Stimulated activated CD4-positive, alpha-beta T cell treated with anti-CD3 and anti-CD28 coated beads, Interleukin-4, amount 100 ng/mL, for 48 hours (primary cell): ENCODE data around the gene TMEM132C.

Source experiments
- DNase-seq, 2 donors: peaks; one replicate each; pipeline ENCODE4 v3.0.0-alpha.2; 2020; ENCODE audit warnings: low read depth in 2 of 2

Gene TMEM132C

DNA sequence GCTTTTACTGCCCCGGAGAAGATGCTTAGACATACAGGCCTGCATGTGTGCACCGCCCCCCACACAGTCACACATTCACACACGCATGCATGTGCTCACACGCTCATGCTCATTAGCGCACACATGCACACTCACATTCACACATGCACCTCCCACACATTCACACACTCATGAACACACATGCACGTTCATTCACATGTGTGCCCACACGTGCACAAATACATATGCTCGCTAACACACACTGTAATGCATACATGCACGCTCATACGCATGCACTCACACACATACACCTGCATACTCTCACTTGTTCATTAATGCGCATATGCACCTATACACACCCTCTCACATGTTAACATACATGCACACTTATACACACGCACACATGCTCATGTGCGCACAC is 21.9 kb downstream of the TMEM132C start:
- DNase-seq, result no peak

- no peak for DNase-seq
These were observed 24.0 kb downstream of the TMEM132C start for GRCh38 chr12:128290938-128291337.

DNA sequence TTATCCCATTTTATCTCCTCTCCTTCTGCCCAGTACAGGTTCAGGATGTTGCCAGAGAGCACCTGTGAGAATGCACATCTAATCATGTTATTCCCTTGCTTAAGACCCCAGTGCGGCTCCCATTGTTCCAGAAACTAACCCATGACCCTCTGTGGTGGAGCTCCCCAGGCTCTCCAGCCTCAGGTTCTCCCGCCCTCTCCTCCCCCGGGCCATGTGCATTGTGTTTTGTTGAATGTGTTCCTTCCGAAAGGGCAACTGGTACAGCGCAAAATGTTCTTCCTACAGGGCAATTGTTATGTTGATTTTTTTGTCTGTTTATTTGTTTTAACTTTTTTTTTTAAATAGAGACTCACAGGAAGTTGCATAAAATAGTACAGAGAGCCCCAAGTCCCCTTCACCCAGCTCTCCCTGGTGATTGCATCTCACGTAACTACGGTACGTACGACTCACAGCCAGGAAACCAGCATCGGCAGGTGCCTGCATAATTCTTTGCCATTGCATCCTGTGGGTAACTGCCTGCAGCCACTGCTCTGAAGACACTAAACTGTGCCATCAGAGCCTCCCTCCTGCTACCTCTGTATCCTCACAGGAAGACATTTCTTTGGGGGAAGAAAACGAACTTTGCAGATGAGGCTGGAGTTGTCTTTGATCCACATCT is 31.2 kb downstream of the TMEM132C start:
- no peak for DNase-seq

DNA sequence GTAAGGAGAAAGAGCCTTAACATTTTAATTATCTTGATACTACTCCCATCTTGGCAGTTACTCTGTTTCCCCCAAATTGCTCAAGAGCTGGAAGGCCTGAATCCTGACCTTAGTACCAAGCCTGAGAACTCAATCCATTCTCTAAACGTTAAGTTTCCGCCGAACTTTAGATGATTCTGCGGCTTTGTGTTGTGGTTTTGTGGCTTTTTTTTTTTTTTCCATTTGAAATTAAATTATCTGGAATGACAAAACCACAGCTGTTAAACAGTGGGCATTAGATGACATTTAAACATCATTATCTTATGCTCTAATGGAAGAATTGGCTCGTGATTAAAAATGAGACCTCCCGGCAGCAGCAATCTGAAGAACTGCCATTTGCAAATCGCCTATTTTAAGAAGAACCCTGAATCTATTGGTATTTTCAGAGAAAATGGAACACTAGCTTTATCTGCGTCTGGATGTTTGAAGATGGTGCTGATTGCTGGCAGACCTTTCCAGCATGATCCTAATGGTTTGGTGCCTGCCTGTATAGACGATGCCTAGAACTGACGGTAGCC is 38.4 kb downstream of the TMEM132C start:
- DNase-seq, result no peak

DNA sequence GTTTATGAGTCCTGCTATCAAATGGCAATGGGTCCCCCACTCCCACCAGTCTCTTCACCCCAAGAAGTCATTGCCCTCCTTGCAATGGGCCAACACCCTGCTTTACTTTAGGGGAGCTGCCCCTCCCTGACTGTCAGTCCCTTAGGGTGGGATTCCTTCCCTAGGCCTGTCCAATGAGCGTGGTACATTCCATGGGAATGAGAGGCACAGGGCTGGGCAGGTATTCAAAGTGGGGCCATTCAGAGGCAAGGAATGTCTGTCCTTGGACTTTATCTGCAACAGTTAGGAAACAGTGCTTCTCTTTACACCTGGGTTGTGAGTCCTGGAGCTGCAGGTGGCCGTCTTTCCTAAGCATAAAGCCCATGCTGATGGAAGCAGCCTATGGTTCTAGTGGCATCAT is 40.8 kb downstream of the TMEM132C start:
- no peak for DNase-seq

DNA sequence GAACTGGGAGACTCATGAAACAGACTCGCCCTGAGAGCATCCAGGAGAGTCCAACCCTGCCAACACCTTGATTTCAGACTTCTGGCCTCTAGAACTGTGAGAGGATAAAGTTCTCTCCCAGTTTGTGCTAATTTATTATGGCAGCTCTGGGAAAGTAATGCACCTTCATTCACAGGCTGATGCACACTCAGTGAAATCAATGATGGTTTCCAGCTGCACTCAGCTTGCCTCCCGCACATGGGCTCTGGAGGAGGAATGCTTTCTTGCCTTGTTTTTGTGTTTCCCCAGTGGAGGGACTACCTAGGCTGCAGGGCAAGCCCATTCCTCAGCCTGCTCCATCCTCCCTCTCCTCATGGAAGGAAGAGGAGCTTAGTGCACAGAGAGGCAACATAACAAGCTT is 45.7 kb downstream of the TMEM132C start:
- DNase-seq, result no peak

- DNase-seq, result no peak
These were observed 47.0 kb downstream of the TMEM132C start for GRCh38 chr12:128313931-128314330.

GRCh38 chr12:128314611-128315010 is 47.6 kb downstream of the TMEM132C start:
- DNase-seq, result no peak

DNA sequence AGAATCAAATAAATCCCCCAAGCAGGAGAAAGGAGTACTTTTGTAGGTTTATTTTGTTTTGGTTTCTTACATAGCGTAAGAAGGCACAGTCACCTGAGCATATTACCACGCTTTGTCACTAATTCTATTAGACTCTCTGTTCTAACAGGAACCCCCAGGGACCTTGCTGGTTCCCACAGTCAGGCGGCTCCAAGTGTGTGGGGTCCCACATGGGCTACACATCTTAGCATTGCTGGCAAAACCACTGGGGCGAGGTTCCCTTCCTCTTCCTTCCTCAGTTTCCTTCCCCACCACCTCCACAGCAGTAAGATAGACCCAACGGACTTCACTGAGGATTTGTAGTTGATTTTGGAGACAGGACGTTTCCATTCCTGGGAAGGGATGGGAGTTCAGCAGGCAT is 49.1 kb downstream of the TMEM132C start:
- DNase-seq, result no peak

GRCh38 chr12:128316973-128317526 is 50.1 kb downstream of the TMEM132C start:
- DNase-seq, result no peak

GRCh38 chr12:128318341-128318740 is 51.4 kb downstream of the TMEM132C start:
- DNase-seq, result no peak

GRCh38 chr12:128318946-128319345 is 52.0 kb downstream of the TMEM132C start:
- no peak for DNase-seq

- no peak for DNase-seq
These were observed 55.4 kb downstream of the TMEM132C start for GRCh38 chr12:128322341-128322740.

GRCh38 chr12:128323145-128323920 is 56.4 kb downstream of the TMEM132C start:
- no peak for DNase-seq

DNA sequence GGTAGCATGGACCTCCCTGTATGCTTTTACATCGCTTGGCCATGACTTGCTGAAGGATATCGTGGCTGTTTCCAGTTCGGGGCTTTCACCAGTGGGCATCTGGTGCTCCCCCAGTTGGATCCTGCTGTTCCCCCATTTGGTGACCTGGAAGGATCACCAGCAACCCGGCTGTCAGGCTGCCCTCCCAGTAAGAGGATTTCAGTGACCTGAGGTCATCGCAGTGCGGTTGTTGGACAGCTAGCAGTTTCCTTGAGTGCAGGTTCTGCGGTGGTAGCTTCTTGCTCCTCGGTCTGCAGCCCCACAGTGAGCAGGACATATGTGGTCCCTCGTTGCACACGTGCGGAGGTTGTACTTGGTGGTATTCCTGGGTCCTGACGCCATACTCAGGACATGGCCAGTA is 58.7 kb downstream of the TMEM132C start:
- DNase-seq, result no peak

GRCh38 chr12:128326406-128326805 is 59.4 kb downstream of the TMEM132C start:
- DNase-seq, result no peak

GRCh38 chr12:128328961-128329360 is 62.0 kb downstream of the TMEM132C start:
- no peak for DNase-seq

DNA sequence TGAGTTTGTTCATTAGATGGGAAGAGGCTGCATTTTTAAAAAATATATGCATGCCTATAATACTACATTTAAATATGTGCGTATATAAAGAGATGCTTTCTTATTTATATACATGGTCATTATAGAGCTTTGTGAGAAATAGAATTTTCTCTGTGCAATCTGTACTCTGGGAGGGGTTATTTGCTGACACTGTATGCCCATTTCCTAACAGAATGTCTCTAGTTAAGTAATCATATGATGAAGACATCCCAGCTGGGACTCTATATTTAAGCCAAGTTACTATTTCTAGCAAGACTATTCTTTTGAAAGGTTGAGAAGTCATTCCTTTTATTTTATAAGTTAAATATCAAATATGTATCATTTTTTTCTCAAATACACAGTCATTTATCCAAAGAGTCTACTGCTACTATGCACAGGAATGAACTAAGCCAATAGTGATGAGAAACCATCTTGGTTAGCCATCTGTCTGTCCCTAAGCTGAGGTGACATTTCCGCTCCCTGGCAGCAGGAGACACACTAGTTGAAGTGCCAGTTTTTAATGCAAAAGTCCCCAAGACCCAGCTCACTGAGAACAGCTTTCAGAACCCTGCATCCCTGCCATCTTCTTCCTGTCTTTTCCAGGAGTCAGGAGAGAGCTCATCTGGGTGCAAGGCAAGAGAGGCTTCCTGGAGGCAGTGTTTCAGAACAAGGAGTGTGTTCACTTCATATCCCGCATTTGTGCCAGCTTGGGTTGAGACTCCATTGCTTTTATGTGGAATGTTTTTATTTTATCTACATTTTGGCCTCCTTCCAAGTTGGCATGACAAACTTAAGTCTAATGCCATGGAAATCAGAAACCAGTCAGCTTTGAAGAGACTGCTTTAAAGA is 69.5 kb downstream of the TMEM132C start:
- DNase-seq, result no peak

DNA sequence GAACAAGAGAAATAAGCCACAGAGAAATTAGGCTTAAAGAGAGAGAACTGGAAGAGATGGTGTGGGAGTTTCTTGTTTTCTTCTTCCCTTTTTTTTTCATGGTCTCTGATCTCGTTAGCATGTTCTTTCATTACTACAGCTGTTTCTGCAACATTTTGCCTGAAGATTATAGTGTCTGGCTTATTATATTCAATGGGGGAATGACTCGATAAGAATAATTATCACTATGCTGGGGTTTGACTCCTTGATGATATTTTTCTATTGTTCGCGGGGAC is 70.0 kb downstream of the TMEM132C start:
- DNase-seq, result no peak

DNA sequence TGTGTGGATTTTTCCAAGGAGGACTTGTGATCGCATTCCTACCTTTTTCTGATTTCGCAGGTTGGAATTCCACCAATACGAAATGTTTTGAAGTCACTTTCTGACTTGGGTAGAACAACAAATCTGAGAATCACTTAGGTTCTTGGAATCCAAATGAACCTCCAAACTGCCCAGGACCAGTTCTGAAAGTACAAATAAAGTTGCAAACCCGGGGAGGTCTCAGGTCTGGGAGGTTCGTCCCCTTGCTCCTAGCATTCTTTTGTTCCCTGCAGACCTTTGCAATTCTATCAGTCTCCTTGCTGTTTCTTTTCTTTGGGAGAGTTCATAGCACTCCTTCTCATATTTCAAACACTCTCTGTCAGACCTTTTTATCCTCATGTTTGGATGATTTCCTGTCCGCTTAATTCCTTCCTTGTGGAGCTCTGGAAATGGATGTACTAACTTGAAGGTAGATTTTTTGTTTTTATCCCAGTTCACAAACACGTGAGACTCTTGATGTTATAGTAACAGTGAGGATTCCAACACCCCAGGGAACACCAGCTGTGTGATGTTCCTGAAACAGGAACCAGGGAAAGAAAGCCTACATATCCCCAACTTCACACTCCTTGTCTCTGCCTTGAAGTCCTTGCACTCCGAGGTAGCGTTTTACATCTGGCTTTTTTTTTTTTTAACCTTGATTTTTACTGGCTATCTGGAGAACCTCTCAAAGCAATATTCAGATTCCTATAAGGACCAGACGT is 70.6 kb downstream of the TMEM132C start:
- no peak for DNase-seq

- no peak for DNase-seq
These were observed 71.6 kb downstream of the TMEM132C start for GRCh38 chr12:128338386-128339125.
